ENCODE data around the gene DNM2.

GRCh38 chr19:10782795-10783194 is 64.9 kb downstream of the DNM2 start:
- TF ChIP-seq EZH2 (optimal IDR thresholded peaks at IDR 0.05; ENCODE audit: low read depth, low read length) (no peak), CTCF (IDR thresholded peaks at IDR 0.05; ENCODE audit: low read length) (no peak)
